Measurements from ENCODE around the gene APOBEC3H. TPM values are rescaled to one million over a fixed set of nuclear protein-coding genes. Genes with fewer than 3 reads are reported as not detected.

APOBEC3H gene
- total RNA-seq, 1 donor from 2014 or later, result not detected

Other genes with a start within 250 kb of the APOBEC3H start
- gene CBX6, start 225.0 kb upstream of the APOBEC3H start, total RNA-seq, result 22.1 and 32.4 TPM in 2 replicates
- gene APOBEC3A, start 139.6 kb upstream of the APOBEC3H start, total RNA-seq, result not detected in 2 replicates
- gene APOBEC3B, start 114.9 kb upstream of the APOBEC3H start, total RNA-seq, result under 0.01 and 2.5 TPM in 2 replicates
- 0.68 and 3.9 TPM in 2 replicates for gene APOBEC3C, start 83.0 kb upstream of the APOBEC3H start, total RNA-seq
- gene APOBEC3D, start 76.1 kb upstream of the APOBEC3H start, total RNA-seq, result 1.3 and 3.4 TPM in 2 replicates
- gene APOBEC3F, start 56.4 kb upstream of the APOBEC3H start, total RNA-seq, result 2.7 and 4.8 TPM in 2 replicates
- 6.0 and 10.0 TPM in 2 replicates for gene APOBEC3G, start 20.0 kb upstream of the APOBEC3H start, total RNA-seq
- gene CBX7, start 55.4 kb downstream of the APOBEC3H start, total RNA-seq, result 6.4 and 9.5 TPM in 2 replicates
- 75.7 and 80.1 TPM in 2 replicates for gene PDGFB, start 147.7 kb downstream of the APOBEC3H start, total RNA-seq
- gene RPL3, start 222.4 kb downstream of the APOBEC3H start, total RNA-seq, result 2,901 and 3,143 TPM in 2 replicates

All from dermis blood vessel endothelial cell (primary cell).